Hepatocyte (in vitro differentiated cells): ENCODE measurements around the gene HM13.

ENCODE experiments used
- EZH2 ChIP-seq: fragments of 200-600 bp; sonication (generic); IDR thresholded peaks from 2 replicates; pipeline ENCODE4 v1.6.1; 2016; ENCODE audit warnings: antibody characterized with exemption, mild to moderate bottlenecking, borderline replicate concordance
- EZH2phosphoT487 ChIP-seq: fragments of 200-600 bp; sonication (generic); IDR thresholded peaks from one replicate; pipeline ENCODE4 v1.6.1; 2018; ENCODE audit warnings: antibody characterized with exemption, mild to moderate bottlenecking, low read depth, moderate library complexity; ENCODE audit not compliant: unreplicated experiment, severe bottlenecking
- TF ChIP-seq, protein P1 (sequence below): fragments of 200-600 bp; sonication (generic); IDR thresholded peaks from 2 replicates; pipeline ENCODE4 v1.5.1; 2016; ENCODE audit warnings: antibody characterized with exemption, mild to moderate bottlenecking; ENCODE audit not compliant: poor library complexity

DNA sequence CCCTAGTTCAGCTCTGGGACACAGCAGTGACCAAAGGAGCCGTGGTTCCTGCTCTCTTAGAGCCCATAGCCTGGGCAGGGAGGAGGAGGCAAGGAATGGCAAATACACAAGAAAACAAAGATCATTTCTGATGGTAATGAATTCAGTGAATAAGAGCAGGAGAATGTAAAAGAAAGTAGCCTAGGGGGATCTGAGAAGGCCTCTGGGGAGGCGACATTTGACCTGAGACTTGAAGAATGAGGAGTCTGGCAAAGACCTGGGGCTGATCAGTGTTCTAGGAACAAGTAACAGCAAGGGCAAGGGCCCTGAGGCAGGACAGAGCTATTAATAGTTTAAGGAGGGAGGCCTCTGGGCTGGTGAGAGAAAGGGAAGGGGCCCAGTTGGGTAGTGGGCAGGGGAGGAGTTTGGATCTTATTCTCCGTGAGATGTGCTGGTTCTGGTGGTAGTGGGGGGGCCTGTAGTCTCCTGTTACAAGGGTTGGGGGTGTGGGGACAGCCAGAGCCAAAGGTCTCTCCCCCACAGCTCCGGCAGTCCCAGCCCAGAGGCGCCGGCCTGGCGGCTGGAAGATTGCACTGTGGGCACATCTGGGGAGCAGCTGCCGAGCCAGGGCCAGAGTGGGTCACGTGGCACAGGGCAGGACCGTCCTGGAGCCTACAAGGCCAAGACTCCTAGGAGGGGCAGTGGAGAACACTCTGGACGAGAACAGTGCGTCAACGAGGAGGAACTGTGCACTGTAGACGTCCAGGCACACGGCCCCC, 81.6 kb downstream of the HM13 start:
- TF ChIP-seq, protein P1, sequence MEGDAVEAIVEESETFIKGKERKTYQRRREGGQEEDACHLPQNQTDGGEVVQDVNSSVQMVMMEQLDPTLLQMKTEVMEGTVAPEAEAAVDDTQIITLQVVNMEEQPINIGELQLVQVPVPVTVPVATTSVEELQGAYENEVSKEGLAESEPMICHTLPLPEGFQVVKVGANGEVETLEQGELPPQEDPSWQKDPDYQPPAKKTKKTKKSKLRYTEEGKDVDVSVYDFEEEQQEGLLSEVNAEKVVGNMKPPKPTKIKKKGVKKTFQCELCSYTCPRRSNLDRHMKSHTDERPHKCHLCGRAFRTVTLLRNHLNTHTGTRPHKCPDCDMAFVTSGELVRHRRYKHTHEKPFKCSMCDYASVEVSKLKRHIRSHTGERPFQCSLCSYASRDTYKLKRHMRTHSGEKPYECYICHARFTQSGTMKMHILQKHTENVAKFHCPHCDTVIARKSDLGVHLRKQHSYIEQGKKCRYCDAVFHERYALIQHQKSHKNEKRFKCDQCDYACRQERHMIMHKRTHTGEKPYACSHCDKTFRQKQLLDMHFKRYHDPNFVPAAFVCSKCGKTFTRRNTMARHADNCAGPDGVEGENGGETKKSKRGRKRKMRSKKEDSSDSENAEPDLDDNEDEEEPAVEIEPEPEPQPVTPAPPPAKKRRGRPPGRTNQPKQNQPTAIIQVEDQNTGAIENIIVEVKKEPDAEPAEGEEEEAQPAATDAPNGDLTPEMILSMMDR: no peak
- no peak for TF ChIP-seq EZH2
- TF ChIP-seq EZH2phosphoT487: no peak
